ENCODE measurements around the gene GALNT17.

GRCh38 chr7:71216211-71216610, 84.3 kb downstream of the GALNT17 start:
- TF ChIP-seq CTCF (IDR thresholded peaks at IDR 0.05) (no peak), POLR2AphosphoS5 (IDR thresholded peaks at IDR 0.05) (no peak)

Measured in esophagus muscularis mucosa (tissue), 3 donors.